ENCODE results near the gene SLC25A23.

- TF ChIP-seq POLR2A (IDR thresholded peaks at IDR 0.05; ENCODE audit: low read length) (no peak), GATA1 (IDR thresholded peaks at IDR 0.05; ENCODE audit: low read depth, low read length) (no peak)
Observed at GRCh38 chr19:6482343-6482686, 22.7 kb upstream of the SLC25A23 start.
